Testis (tissue), 3 donors: ENCODE data around the gene NAGLU. TPM values are rescaled to one million over a fixed set of nuclear protein-coding genes. Genes with fewer than 3 reads are reported as not detected.
A peak's percentile ranks its signal among the peaks of the same experiment; 100 is the strongest.

Source experiments
- DNase-seq: peaks from one replicate; pipeline ENCODE4 v3.0.0-alpha.2; 2019
- H3K27ac ChIP-seq, 2 donors: fragments of 200-600 bp; sonication (generic); one replicate each; pipeline ENCODE4 v1.5.1; 2019
- H3K27me3 ChIP-seq: fragments of 200-600 bp; sonication (generic); one replicate; pipeline ENCODE4 v1.5.1; 2019
- H3K36me3 ChIP-seq: fragments of 200-600 bp; sonication (generic); one replicate; pipeline ENCODE4 v1.5.1; 2017; ENCODE audit warnings: low read depth; ENCODE audit errors: missing control alignments
- H3K4me1 ChIP-seq: fragments of 200-600 bp; sonication (generic); one replicate; pipeline ENCODE4 v1.5.1; 2019
- H3K4me3 ChIP-seq, 2 donors: fragments of 200-600 bp; sonication (generic); one replicate each; pipeline ENCODE4 v1.5.1; 2017 to 2019
- H3K9me3 ChIP-seq: fragments of 200-600 bp; sonication (generic); one replicate; pipeline ENCODE4 v1.5.1; 2017
- POLR2A ChIP-seq: fragments of 450-650 bp; IDR thresholded peaks from one replicate; pipeline ENCODE4 v1.6.1; 2017; ENCODE audit warnings: antibody characterized with exemption, mild to moderate bottlenecking, moderate library complexity
- WGBS, 2 donors: methylation state at CpG; one replicate each; pipeline ENCODE4 v1.1.5; 2018; 5-methylcytosine and 5-hydroxymethylcytosine counted together
- intact Hi-C: fragments of 100-400 bp; cut with DNase I; formaldehyde crosslinking; loops from one replicate; pipeline ENCODE4 v1.15.1; 2023; ENCODE audit warnings: low total_unique reads
- polyA plus RNA-seq: library from polyadenylated mRNA; stranded (reverse); fragments of 350-450 nt; fragmentation: Illumina TruSeq; extraction: RNeasy Lipid Tissue Mini Kit (QIAGEN cat#74804); gene quantifications from one replicate; pipeline ENCODE4 v1.2.3, GENCODE V29; 2014; ENCODE audit warnings: low read depth, low replicate concordance; ENCODE audit not compliant: insufficient read depth
- total RNA-seq, 2 donors: library from RNA; depleted of rRNA; stranded (reverse); fragments of >200 nt; gene quantifications; one replicate each; pipeline ENCODE4 v1.2.3, GENCODE V29; 2016
- TF ChIP-seq, protein P1 (sequence below), 3 experiments: fragments of 450-650 bp in 2 of 3; fragments of 200-600 bp in 1 of 3; sonication (generic) in 1 of 3; IDR thresholded peaks; one replicate each; pipeline ENCODE4 v1.5.1; 2016 to 2019; ENCODE audit warnings: antibody characterized with exemption in 3 of 3, mild to moderate bottlenecking in 2 of 3, moderate library complexity in 1 of 3

NAGLU gene
- total and polyA plus RNA-seq, 3 donors from 2014 or later, result 18.9 to 40.6 (median 37.6) TPM

DNA sequence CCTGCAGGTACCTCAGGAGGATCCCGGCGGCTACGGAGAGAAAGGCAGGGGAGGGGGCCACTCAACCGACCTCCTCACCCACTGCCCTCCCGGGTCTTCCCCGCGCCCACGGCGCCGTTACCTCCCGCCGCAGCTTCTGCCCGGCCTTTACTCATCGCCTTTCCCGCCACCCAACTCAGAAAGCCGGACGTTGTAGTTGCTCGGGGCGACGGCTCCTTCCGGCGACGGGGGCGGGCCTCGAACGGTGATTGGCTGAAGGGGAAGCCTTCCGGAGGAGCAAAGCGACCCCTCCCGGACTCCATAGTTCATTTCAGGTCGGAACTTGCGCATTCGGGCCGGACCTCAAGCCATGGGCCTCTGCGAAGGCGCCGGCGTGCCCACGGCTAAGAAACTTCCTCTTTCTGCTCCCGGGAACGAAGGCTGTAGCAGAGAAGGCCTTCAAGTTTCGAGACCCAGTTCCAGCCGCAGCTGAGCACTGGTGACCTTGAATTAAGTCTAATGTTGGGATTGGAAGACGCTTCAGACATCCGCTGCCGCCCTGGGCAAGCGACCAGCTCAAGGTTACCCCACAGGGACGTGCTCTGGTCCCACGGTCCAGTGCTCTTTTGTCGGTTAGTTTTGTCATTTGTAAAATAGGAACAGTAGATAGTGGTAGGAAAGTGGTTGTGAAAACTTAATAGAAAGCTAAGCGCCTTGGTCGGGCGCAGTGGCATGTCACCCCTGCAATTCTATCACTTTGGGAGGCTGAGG is 41.7 kb downstream of the NAGLU start, which contains the start of gene PSMC3IP:
Gene PSMC3IP (minus strand): TSS at position 198 of the 750 bp plus-strand sequence. CDS start 43 bp downstream, at position 155.
- Histone ChIP-seq H3K27ac (peak within 1 kb of the TSS; percentile 40 to 87), H3K36me3 (no peaks in the 10 kb centered on the region), H3K4me1 (peaks cover 12% of the 10 kb centered on the region), H3K9me3 (no peaks in the 10 kb centered on the region), H3K4me3 (peak within 1 kb of the TSS; percentile 60 to 66), H3K27me3 (no peaks in the 10 kb centered on the region)
- intact Hi-C loops, result loop anchor here (10.0 kb wide), 1 partner anchor 97 kb away; the partner anchor contains the start of gene PLEKHH3
- WGBS, 2 donors, result 0 to 1% methylated on average over 37 to 50 of the region's 52 CpGs
- DNase-seq, result peak; percentile 97
- TF ChIP-seq, protein P1, sequence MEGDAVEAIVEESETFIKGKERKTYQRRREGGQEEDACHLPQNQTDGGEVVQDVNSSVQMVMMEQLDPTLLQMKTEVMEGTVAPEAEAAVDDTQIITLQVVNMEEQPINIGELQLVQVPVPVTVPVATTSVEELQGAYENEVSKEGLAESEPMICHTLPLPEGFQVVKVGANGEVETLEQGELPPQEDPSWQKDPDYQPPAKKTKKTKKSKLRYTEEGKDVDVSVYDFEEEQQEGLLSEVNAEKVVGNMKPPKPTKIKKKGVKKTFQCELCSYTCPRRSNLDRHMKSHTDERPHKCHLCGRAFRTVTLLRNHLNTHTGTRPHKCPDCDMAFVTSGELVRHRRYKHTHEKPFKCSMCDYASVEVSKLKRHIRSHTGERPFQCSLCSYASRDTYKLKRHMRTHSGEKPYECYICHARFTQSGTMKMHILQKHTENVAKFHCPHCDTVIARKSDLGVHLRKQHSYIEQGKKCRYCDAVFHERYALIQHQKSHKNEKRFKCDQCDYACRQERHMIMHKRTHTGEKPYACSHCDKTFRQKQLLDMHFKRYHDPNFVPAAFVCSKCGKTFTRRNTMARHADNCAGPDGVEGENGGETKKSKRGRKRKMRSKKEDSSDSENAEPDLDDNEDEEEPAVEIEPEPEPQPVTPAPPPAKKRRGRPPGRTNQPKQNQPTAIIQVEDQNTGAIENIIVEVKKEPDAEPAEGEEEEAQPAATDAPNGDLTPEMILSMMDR (IDR thresholded peaks at IDR 0.05), result peak in 2 of 3 experiments; percentile 46 to 60
- no peak for TF ChIP-seq POLR2A

DNA sequence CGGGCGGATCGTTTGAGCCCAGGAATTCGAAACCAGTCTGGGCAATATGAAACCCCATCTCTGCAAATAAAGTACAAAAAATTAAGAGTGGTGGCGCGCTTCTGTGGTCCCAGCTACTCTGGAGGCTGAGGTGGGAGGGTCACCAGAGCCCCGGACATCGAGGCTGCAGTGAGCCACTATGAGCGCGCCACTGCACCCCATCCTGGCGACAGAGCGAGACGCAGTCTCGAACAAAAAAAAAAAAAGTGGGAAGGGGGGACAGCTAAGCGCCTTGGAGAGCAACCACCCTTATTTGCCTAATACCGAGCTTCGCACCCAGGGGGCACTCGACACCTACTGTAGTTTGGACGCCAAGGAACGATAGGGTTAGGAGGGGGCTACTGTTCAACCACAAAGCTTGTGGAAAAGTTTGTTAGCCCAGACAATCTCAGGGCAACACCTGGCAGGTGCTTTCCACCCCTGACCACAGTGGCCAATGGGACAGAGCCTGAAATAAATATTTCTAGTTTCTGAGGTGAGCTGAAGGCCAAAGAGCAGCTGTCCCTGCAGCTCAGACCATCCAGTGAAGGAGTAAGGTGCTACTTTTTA is 42.3 kb downstream of the NAGLU start:
- H3K36me3 ChIP-seq, result no peaks in the 10 kb centered on the region
- no peaks in the 10 kb centered on the region for H3K27me3 ChIP-seq
- no peaks in the 10 kb centered on the region for H3K9me3 ChIP-seq
- DNase-seq, result peak; percentile 84
- peak overlapping the region; percentile 60 to 66 for H3K4me3 ChIP-seq
- TF ChIP-seq, protein P1 (IDR thresholded peaks at IDR 0.05), result peak; percentile 72 to 77 (median 73)
- TF ChIP-seq POLR2A, result no peak
- peak overlapping the region; percentile 40 to 87 for H3K27ac ChIP-seq
- intact Hi-C loops, result loop anchor here (10.0 kb wide), 1 partner anchor 96 kb away; the partner anchor contains the start of gene PLEKHH3
- whole genome bisulfite sequencing, 2 donors, result 0 to 1% methylated on average over 20 of the region's 20 CpGs
- H3K4me1 ChIP-seq, result peaks cover 12% of the 10 kb centered on the region

DNA sequence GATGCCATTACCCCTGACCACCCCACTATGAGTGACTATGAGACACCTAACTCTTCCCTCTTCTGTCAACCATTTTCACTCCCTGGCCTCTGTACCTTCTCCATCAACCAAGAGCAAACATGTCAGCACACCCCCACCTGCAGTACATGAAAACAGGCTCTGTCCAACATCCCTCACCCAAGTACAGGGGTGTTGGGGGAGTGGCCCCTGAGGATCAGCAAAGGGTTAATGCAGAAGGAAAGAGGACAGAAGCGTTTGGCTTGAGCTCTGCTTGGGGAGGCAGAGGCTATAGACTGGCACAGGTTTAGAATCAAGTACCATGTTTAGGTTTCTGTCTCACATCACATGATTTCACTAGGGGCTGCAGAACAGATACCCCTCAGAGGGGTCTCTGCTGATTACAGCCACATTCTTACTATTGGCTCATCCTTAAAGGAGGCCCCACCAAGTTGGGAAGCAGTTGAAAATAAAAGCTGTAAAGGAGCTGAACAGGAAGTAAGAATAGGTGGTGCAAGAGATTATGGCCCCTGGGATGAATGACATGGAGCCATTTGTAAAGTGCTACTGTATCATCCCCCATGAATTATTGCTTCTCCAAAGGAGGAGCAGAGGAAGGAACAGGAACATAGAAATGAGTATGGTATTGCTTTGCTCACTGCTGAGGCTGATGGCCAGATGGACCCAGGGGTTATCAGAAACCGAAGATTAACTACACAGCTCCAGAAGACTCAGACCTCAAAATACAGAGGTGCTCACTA is 43.9 kb downstream of the NAGLU start:
- Histone ChIP-seq H3K4me1 (peaks cover 12% of the 10 kb centered on the region), H3K36me3 (no peaks in the 10 kb centered on the region), H3K4me3 (no peak overlapping the region), H3K27me3 (no peaks in the 10 kb centered on the region), H3K27ac (no peak overlapping the region), H3K9me3 (no peaks in the 10 kb centered on the region)
- 38 to 54% methylated on average over 2 of the region's 2 CpGs for WGBS, 2 donors
- intact Hi-C loops, result loop anchor here (10.0 kb wide), 1 partner anchor 95 kb away; the partner anchor contains the start of gene PLEKHH3
- no peak for DNase-seq
- TF ChIP-seq, protein P1 (IDR thresholded peaks at IDR 0.05), result no peak
- no peak for TF ChIP-seq POLR2A

DNA sequence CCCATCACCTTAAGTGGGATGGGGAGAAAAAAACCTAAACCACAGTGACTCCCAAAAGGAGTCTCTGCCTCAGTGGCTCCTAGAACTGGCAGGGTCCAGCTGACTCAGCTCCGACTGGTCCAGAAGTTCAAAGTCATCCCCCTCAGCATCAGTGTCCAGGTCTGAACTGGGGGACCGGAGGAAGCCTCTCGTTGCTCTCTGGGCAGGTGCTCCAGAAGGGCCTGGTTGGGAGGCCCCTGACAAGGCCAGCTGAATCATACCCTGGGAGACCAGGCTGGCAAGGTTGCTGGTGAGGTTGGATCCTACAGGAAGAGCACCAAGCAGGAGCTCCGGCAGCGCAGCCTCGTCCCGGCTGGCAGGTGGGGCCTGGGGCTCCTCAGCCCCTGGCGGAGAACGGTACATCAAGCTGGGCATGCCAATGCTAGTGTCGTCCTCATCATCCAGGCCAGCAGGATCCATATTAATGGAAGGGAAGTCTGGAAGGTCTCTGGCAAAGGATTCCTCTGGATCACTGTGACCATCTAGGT is 45.8 kb downstream of the NAGLU start:
- Histone ChIP-seq H3K9me3 (no peaks in the 10 kb centered on the region), H3K27ac (no peak overlapping the region), H3K36me3 (no peaks in the 10 kb centered on the region), H3K4me1 (peaks cover 12% of the 10 kb centered on the region), H3K27me3 (no peaks in the 10 kb centered on the region), H3K4me3 (no peak overlapping the region)
- no peak for DNase-seq
- intact Hi-C loops, result no loop called here
- WGBS, 2 donors, result 80 to 87% methylated on average over 3 to 10 of the region's 10 CpGs
- no peak for TF ChIP-seq POLR2A
- TF ChIP-seq, protein P1 (IDR thresholded peaks at IDR 0.05), result no peak
